ENCODE data around the gene GPR65.

The GPR65 gene

GRCh38 chr14:88043529-88044443, 38.9 kb downstream of the GPR65 start:
- DNase-seq: no peak

GRCh38 chr14:88044444-88044758, 39.5 kb downstream of the GPR65 start:
- DNase-seq: no peak

GRCh38 chr14:88044776-88045446, 40.0 kb downstream of the GPR65 start:
- DNase-seq: no peak

- no peak for DNase-seq
Measured at GRCh38 chr14:88045705-88046104, 40.8 kb downstream of the GPR65 start.

- no peak for DNase-seq
Measured at GRCh38 chr14:88048351-88048750, 43.4 kb downstream of the GPR65 start.

- DNase-seq: no peak
Measured at GRCh38 chr14:88049266-88049665, 44.3 kb downstream of the GPR65 start.

GRCh38 chr14:88049936-88050335, 45.0 kb downstream of the GPR65 start:
- DNase-seq: no peak

- DNase-seq: no peak
Measured at GRCh38 chr14:88060576-88060975, 55.6 kb downstream of the GPR65 start.

GRCh38 chr14:88063811-88064210, 58.9 kb downstream of the GPR65 start:
- DNase-seq: peak; percentile 4
